Keratinocyte (primary cell): ENCODE measurements around the gene ERFL. TPM values are rescaled to one million over a fixed set of nuclear protein-coding genes. Genes with fewer than 3 reads are reported as not detected.
"Not testable (repeated sequence)": the region's sequence is repeated elsewhere in the genome, so short reads cannot be mapped to it uniquely, and the experiment has no call there.

Source experiments
- DNase-seq: peaks from one replicate; pipeline ENCODE4 v3.0.0-alpha.2; 2011; ENCODE audit warnings: low read depth, missing footprints, low spot score
- FAIRE-seq: peaks from 2 replicates; lab custom pipeline; 2011; peaks lifted over from hg19 to GRCh38; lab: Jason Lieb, UNC
- H2AFZ ChIP-seq: 2 replicates; pipeline ENCODE4 v1.6.0; 2012; ENCODE audit warnings: low read length, control low read depth, inconsistent platforms; ENCODE audit not compliant: control insufficient read depth
- H3K27ac ChIP-seq: 2 replicates; pipeline ENCODE4 v1.5.1; 2011; ENCODE audit warnings: low read length; ENCODE audit not compliant: control insufficient read depth, insufficient read depth
- H3K27me3 ChIP-seq: 3 replicates; pipeline ENCODE4 v1.6.0; 2011; ENCODE audit warnings: low read length; ENCODE audit not compliant: control insufficient read depth, insufficient read depth; ENCODE audit errors: extremely low read depth
- H3K36me3 ChIP-seq, 2 experiments: 2 replicates in 1 of 2; 3 replicates in 1 of 2; pipeline ENCODE4 v1.5.1; 2011; ENCODE audit warnings: low read length in 2 of 2, mild to moderate bottlenecking in 1 of 2; ENCODE audit not compliant: control insufficient read depth in 2 of 2, insufficient read depth in 2 of 2; ENCODE audit errors: extremely low read depth in 1 of 2
- H3K4me1 ChIP-seq: 3 replicates; pipeline ENCODE4 v1.5.1; 2011; ENCODE audit warnings: low read length; ENCODE audit not compliant: control insufficient read depth, insufficient read depth; ENCODE audit errors: extremely low read depth
- H3K4me2 ChIP-seq: 3 replicates; pipeline ENCODE4 v1.6.0; 2011; ENCODE audit warnings: low read depth, low read length; ENCODE audit not compliant: control insufficient read depth, insufficient read depth; ENCODE audit errors: extremely low read depth
- H3K4me3 ChIP-seq, 3 experiments: fragments of 200-600 bp in 1 of 3; sonication (generic) in 1 of 3; 2 replicates in 2 of 3; 3 replicates in 1 of 3; pipeline ENCODE4 v1.5.1; 2011 to 2016; ENCODE audit warnings: low read length in 3 of 3, mild to moderate bottlenecking in 3 of 3, control low read depth in 2 of 3, inconsistent platforms in 1 of 3, low read depth in 1 of 3, mixed read lengths in 1 of 3, mixed run types in 1 of 3, moderate library complexity in 1 of 3; ENCODE audit not compliant: control insufficient read depth in 2 of 3, insufficient read depth in 2 of 3; ENCODE audit errors: extremely low read depth in 1 of 3
- H3K79me2 ChIP-seq: 2 replicates; pipeline ENCODE4 v1.6.0; 2012; ENCODE audit warnings: low read length; ENCODE audit not compliant: control insufficient read depth, insufficient read depth
- H3K9ac ChIP-seq: 3 replicates; pipeline ENCODE4 v1.6.0; 2011; ENCODE audit warnings: low read length; ENCODE audit not compliant: control insufficient read depth, insufficient read depth; ENCODE audit errors: extremely low read depth
- H3K9me1 ChIP-seq: 3 replicates; pipeline ENCODE4 v1.6.0; 2011; ENCODE audit warnings: low read length; ENCODE audit not compliant: control insufficient read depth, insufficient read depth; ENCODE audit errors: extremely low read depth
- H3K9me3 ChIP-seq: 2 replicates; pipeline ENCODE4 v1.5.1; 2012; ENCODE audit warnings: low read depth, low read length; ENCODE audit not compliant: control insufficient read depth
- H4K20me1 ChIP-seq: 3 replicates; pipeline ENCODE4 v1.6.0; 2011; ENCODE audit warnings: low read length; ENCODE audit not compliant: control insufficient read depth, insufficient read depth; ENCODE audit errors: extremely low read depth
- CTCF ChIP-seq, 3 experiments: IDR thresholded peaks in 1 of 3; conservative IDR thresholded peaks in 1 of 3; optimal IDR thresholded peaks in 1 of 3; 2 replicates in 2 of 3; 3 replicates in 1 of 3; pipeline versions ENCODE3 to v1.5.1; 2011; ENCODE audit warnings: low read length in 3 of 3, mild to moderate bottlenecking in 3 of 3, moderate library complexity in 2 of 3, control low read depth in 1 of 3, inconsistent platforms in 1 of 3; ENCODE audit not compliant: insufficient read depth in 2 of 3; ENCODE audit errors: extremely low read depth in 1 of 3
- EZH2 ChIP-seq: IDR thresholded peaks from one replicate; pipeline ENCODE4 v1.6.1; 2012; ENCODE audit warnings: inconsistent platforms, mild to moderate bottlenecking, low read length, moderate library complexity
- dilution Hi-C: fragments of 300-500 bp; cut with MboI; formaldehyde crosslinking; loops from one replicate; pipeline ENCODE4 v1.7.0; 2020; ENCODE audit warnings: low sequenced_read_pairs; ENCODE audit not compliant: extremely low pct_ligation_motif_present
- polyA plus RNA-seq, 5 experiments: library from polyadenylated mRNA; depleted of rRNA in 3 of 5; stranded (reverse) in 3 of 5; stranded (forward) in 1 of 5; unstranded in 1 of 5; fragments of >200 nt; gene quantifications; 1 replicate in 1 of 5; 2 replicates in 3 of 5; 3 replicates in 1 of 5; pipeline versions ENCODE4 v1.2.1 to v1.2.3, GENCODE V29; 2011 to 2012; ENCODE audit warnings: missing spikeins in 2 of 5, low read depth in 1 of 5, low replicate concordance in 1 of 5

Gene ERFL
- polyA plus RNA-seq, 1 donor (not counting 4 experiments of a cell fraction or from before 2014, with no cell fraction given): not detected

DNA sequence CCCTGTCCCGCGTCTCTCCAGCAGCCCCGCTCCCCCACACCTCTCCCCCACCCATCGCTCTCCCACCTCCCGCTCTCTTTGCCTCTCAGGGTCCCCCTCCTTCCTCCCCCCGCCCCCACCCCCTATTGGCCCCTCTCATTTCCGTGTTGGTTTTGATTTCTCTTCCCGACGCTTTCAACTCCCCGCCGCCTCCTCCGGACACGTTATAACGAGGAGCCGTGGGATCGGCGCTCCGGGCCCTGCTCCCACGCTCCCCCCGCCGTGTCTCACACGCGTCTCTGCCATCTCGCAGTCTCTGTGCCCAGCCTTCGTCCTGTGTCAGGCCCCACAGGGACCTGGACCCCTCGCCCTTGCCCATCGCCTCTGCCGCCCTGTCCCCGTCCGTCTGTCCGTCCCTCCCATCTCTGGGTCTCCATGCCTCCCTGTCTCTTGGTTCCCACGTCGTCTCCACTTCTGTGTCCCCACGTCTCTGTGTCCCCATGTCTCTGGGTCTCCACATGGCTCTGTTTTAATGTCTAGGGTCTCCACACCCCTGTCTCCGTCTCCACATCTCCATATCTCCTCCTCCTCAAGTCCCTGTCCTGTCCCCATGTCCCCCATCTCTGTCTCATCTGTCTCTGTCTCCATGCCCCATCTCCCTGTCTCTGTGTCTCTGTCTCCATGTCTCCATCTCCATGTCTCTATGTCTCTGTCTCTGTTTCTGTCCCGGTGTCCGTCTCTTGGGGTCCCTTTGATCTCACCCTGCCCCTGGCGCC is 13.1 kb downstream of the ERFL start:
- TF ChIP-seq EZH2: peak; percentile 99
- no peak for TF ChIP-seq CTCF (optimal IDR thresholded peaks at IDR 0.05 in 1 of 3, IDR thresholded peaks at IDR 0.05 in 1 of 3, conservative IDR thresholded peaks at IDR 0.05 in 1 of 3; ENCODE audit: extremely low read depth in 1 of 3, insufficient read depth in 2 of 3, low read length in 3 of 3)
- no peak overlapping the region for H3K4me2 ChIP-seq
- no peak overlapping the region for H2AFZ ChIP-seq
- H3K4me3 ChIP-seq: peak overlapping the region in 1 of 3 experiments; percentile 4
- H4K20me1 ChIP-seq: peaks cover 13% of the 10 kb centered on the region
- no peak overlapping the region for H3K9ac ChIP-seq
- no peak overlapping the region for H3K27ac ChIP-seq
- H3K27me3 ChIP-seq: peaks cover 80% of the 10 kb centered on the region
- H3K4me1 ChIP-seq: no peaks in the 10 kb centered on the region
- peaks cover 4% of the 10 kb centered on the region for H3K9me3 ChIP-seq
- dilution Hi-C loops: no loop called here
- H3K79me2 ChIP-seq: no peaks in the 10 kb centered on the region
- FAIRE-seq: no peak
- H3K9me1 ChIP-seq: no peaks in the 10 kb centered on the region
- no peak for DNase-seq
- H3K36me3 ChIP-seq: no peaks in the 10 kb centered on the region

DNA sequence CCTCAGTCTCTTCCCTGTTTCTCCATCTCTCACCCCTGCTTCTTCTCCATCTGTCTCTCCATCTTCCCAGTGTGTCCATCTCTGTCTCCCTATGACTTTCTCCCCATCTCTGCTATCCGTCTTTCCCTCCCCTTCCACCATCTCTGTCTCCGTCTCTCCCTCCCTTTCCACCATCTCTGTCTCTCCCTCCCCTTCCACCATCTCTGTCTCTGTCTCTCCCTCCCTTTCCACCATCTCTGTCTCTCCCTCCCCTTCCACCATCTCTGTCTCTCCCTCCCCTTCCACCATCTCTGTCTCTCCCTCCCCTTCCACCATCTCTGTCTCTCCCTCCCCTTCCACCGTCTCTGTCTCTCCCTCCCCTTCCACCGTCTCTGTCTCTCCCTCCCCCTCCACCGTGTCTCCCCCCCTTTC is 13.8 kb downstream of the ERFL start:
- H3K4me1 ChIP-seq, H3K9me1 ChIP-seq, H3K79me2 ChIP-seq, H3K4me3 ChIP-seq, H3K4me2 ChIP-seq, H3K9ac ChIP-seq, FAIRE-seq, H3K36me3 ChIP-seq, dilution Hi-C loops, H2AFZ ChIP-seq, H3K27ac ChIP-seq, DNase-seq, H3K9me3 ChIP-seq: not testable (repeated sequence)
- Histone ChIP-seq H4K20me1 (peaks cover 13% of the 10 kb centered on the region), H3K27me3 (peaks cover 83% of the 10 kb centered on the region)
